K562 (cell line): ENCODE results near the gene AICDA. TPM values are rescaled to one million over a fixed set of nuclear protein-coding genes. Genes with fewer than 3 reads are reported as not detected.

ENCODE experiments used
- ATAC-seq: fragments of 200-7000 bp; cut with Tn5 transposase; 3 replicates; pipeline ENCODE4 v1.9.1; 2020; ENCODE audit warnings: moderate library complexity
- BruUV-seq: library from RNA; stranded (reverse); fragments of 400-500 nt; replicated peaks from 2 replicates; lab custom pipeline; 2021; lab: Mats Ljungman, UMichigan
- CTCF ChIA-PET: fragments of 300-600 bp; formaldehyde crosslinking; extraction: SDS; loops from one replicate; lab custom pipeline; 2021; ENCODE audit warnings: low intra/inter-chr PET ratio; lab: Yijun Ruan, JAX
- POLR2A ChIA-PET: fragments of 300-600, 350-650 bp; sonication (Branson Sonifier 250); formaldehyde crosslinking; extraction: SDS; loops from one replicate; lab custom pipeline; 2021; ENCODE audit warnings: antibody characterized with exemption, inconsistent platforms; lab: Yijun Ruan, JAX
- DNase-seq, 4 experiments: peaks; one replicate each; pipeline versions ENCODE4 v3.0.0 to v3.0.0-alpha.2; 2011 to 2018; ENCODE audit warnings: low spot score in 3 of 4, mixed read lengths in 3 of 4; ENCODE audit errors: extremely low read depth in 1 of 4
- FAIRE-seq: peaks from 2 replicates; lab custom pipeline; 2011; peaks lifted over from hg19 to GRCh38; lab: Jason Lieb, UNC
- H2AFZ ChIP-seq: 2 replicates; pipeline ENCODE4 v1.6.0; 2011; ENCODE audit warnings: low read depth, low read length, control low read depth, inconsistent platforms
- H3K27ac ChIP-seq: fragments of 200-600 bp; 3 replicates; pipeline ENCODE4 v1.8.0; 2011; ENCODE audit warnings: low read depth, mild to moderate bottlenecking, control low read depth, inconsistent platforms, low read length, moderate library complexity, mixed read lengths; ENCODE audit errors: extremely low read depth
- H3K27me3 ChIP-seq, 2 experiments: fragments of 300-600 bp in 1 of 2; 2 replicates in 1 of 2; 3 replicates in 1 of 2; pipeline versions ENCODE4 v1.6.0 to v1.8.0; 2011; ENCODE audit warnings: inconsistent platforms in 2 of 2, low read length in 2 of 2, mild to moderate bottlenecking in 1 of 2, mixed read lengths in 1 of 2, moderate library complexity in 1 of 2; ENCODE audit not compliant: control insufficient read depth in 2 of 2, insufficient read depth in 2 of 2
- H3K36me3 ChIP-seq: fragments of 300-600 bp; 3 replicates; pipeline ENCODE4 v1.8.0; 2011; ENCODE audit warnings: mild to moderate bottlenecking, low read length, inconsistent platforms; ENCODE audit not compliant: control insufficient read depth, insufficient read depth
- H3K4me1 ChIP-seq, 2 experiments: fragments of 200-600 bp in 1 of 2; replicated peaks in 1 of 2; 2 replicates in 1 of 2; 3 replicates in 1 of 2; pipeline versions ENCODE4 v1.5.1 to v1.8.0; 2011; ENCODE audit warnings: inconsistent platforms in 2 of 2, low read length in 2 of 2, mild to moderate bottlenecking in 1 of 2, mixed read lengths in 1 of 2, moderate library complexity in 1 of 2; ENCODE audit not compliant: control insufficient read depth in 2 of 2, insufficient read depth in 2 of 2
- H3K4me2 ChIP-seq: 2 replicates; pipeline ENCODE4 v1.6.1; 2011; ENCODE audit warnings: low read length, control low read depth, inconsistent platforms, mixed read lengths; ENCODE audit not compliant: insufficient read depth
- H3K4me3 ChIP-seq: fragments of 200-600 bp; sonication (generic), shearing (Covaris generic); 2 replicates; pipeline ENCODE4 v1.5.1; 2016; ENCODE audit warnings: control low read depth, inconsistent platforms
- H3K79me2 ChIP-seq: fragments of 200-600 bp; 3 replicates; pipeline ENCODE4 v1.8.0; 2011; ENCODE audit warnings: low read length, inconsistent platforms; ENCODE audit not compliant: control insufficient read depth, insufficient read depth
- H3K9ac ChIP-seq, 2 experiments: 2 replicates each; pipeline versions ENCODE4 v1.6.0 to v1.6.1; 2011; ENCODE audit warnings: low read depth in 2 of 2, low read length in 2 of 2, control low read depth in 1 of 2, inconsistent platforms in 1 of 2, mild to moderate bottlenecking in 1 of 2, mixed read lengths in 1 of 2; ENCODE audit not compliant: insufficient read depth in 1 of 2
- H3K9me1 ChIP-seq: one replicate; pipeline ENCODE4 v1.6.0; 2011; ENCODE audit warnings: inconsistent platforms, mild to moderate bottlenecking, low read length, moderate library complexity; ENCODE audit not compliant: control insufficient read depth, insufficient read depth
- H3K9me3 ChIP-seq: replicated peaks from 2 replicates; pipeline ENCODE4 v1.5.1; 2011; ENCODE audit warnings: low read depth, low read length, inconsistent platforms; ENCODE audit not compliant: control insufficient read depth, insufficient read depth
- H4K20me1 ChIP-seq: replicated peaks from 2 replicates; pipeline ENCODE4 v1.6.1; 2011; ENCODE audit warnings: low read length, inconsistent platforms, mixed read lengths; ENCODE audit not compliant: control insufficient read depth, insufficient read depth
- DDX20 ChIP-seq: fragments of 450-650 bp; IDR thresholded peaks from 2 replicates; pipeline ENCODE4 v1.6.1; 2016; ENCODE audit warnings: missing genetic modification characterization, low read depth, mild to moderate bottlenecking, missing compliant biosample characterization, moderate library complexity
- HEY1 ChIP-seq: fragments of 250-450 bp; sonication (Bioruptor Pico); IDR thresholded peaks from 2 replicates; pipeline ENCODE4 v1.5.0; 2020; ENCODE audit warnings: mild to moderate bottlenecking, moderate library complexity, borderline replicate concordance
- ILK ChIP-seq: fragments of 450-650 bp; IDR thresholded peaks from 2 replicates; pipeline ENCODE4 v1.6.1; 2016; ENCODE audit warnings: missing genetic modification characterization, low read depth, mild to moderate bottlenecking, missing compliant biosample characterization, moderate library complexity, borderline replicate concordance
- KAT7 ChIP-seq: sonication (generic); formaldehyde crosslinking; IDR thresholded peaks from 2 replicates; pipeline ENCODE4 v1.8.0; 2022; ENCODE audit warnings: missing genetic modification reagents, mild to moderate bottlenecking, borderline replicate concordance
- NCOR1 ChIP-seq: fragments of 450-650 bp; IDR thresholded peaks from 2 replicates; pipeline ENCODE4 v1.6.1; 2016; ENCODE audit warnings: mild to moderate bottlenecking, moderate library complexity
- STAT5A ChIP-seq: IDR thresholded peaks from 2 replicates; pipeline ENCODE4 v1.6.1; 2012; ENCODE audit warnings: low read length, inconsistent platforms, borderline replicate concordance
- TEAD1 ChIP-seq, 2 experiments: fragments of 450-650 bp in 1 of 2; sonication (generic) in 1 of 2; formaldehyde crosslinking; IDR thresholded peaks; 2 replicates each; pipeline versions ENCODE4 v1.4.0 to v1.8.0; 2020 to 2022; ENCODE audit warnings: mild to moderate bottlenecking in 2 of 2, missing genetic modification reagents in 1 of 2
- ZNF584 ChIP-seq: fragments of 200-800 bp; sonication (Bioruptor generic); IDR thresholded peaks from 2 replicates; pipeline ENCODE4 v1.6.1; 2016; ENCODE audit warnings: low read depth, mild to moderate bottlenecking, missing genetic modification characterization, missing compliant biosample characterization
- ZNF778 ChIP-seq: fragments of 450-650 bp; formaldehyde crosslinking; IDR thresholded peaks from 2 replicates; pipeline ENCODE4 v1.4.0; 2020; ENCODE audit warnings: mild to moderate bottlenecking, moderate library complexity
- WGBS: fragments of 100-300 bp; shearing (Covaris generic); methylation state at CpG from one replicate; pipeline ENCODE4 v1.1.6; 2016; ENCODE audit warnings: low coverage, mixed read lengths; ENCODE audit not compliant: insufficient coverage; ENCODE audit errors: missing lambda C conversion rate; 5-methylcytosine and 5-hydroxymethylcytosine counted together
- in situ Hi-C: fragments of 300-500 bp; cut with MboI; formaldehyde crosslinking; loops from 4 replicates; pipeline ENCODE4 v1.15.0; 2018; ENCODE audit warnings: inconsistent platforms, mixed read lengths
- intact Hi-C: fragments of 100-400 bp; cut with micrococcal nuclease; formaldehyde crosslinking; loops from 2 replicates; pipeline ENCODE4 v1.14.2; 2022
- polyA plus RNA-seq, 8 experiments: library from polyadenylated mRNA; depleted of rRNA in 4 of 8; stranded (reverse) in 5 of 8; unstranded in 3 of 8; fragments of >200 nt; fragmentation: Nextera tagmentation in 2 of 8; fragmentation: Illumina TruSeq in 1 of 8; extraction: Ambion mirVana in 2 of 8; extraction: Trizol in 1 of 8; gene quantifications; 2 replicates each; pipeline versions ENCODE4 v1.2.1 to v1.2.3, GENCODE V29; 2011 to 2014; ENCODE audit warnings: inconsistent platforms in 1 of 8, missing spikeins in 1 of 8
- total RNA-seq, 7 experiments: library from RNA; depleted of rRNA in 6 of 7; stranded (reverse); fragments of >200 nt in 6 of 7; fragmentation: Illumina TruSeq in 2 of 7; extraction: Trizol in 2 of 7; gene quantifications; 2 replicates each; pipeline versions ENCODE4 v1.2.1 to v1.2.3, GENCODE V29; 2011 to 2021; ENCODE audit warnings: low replicate concordance in 1 of 7
- TF ChIP-seq, protein P1 (sequence below): fragments of 250-450 bp; sonication (Bioruptor Pico); IDR thresholded peaks from 2 replicates; pipeline ENCODE4 v1.5.0; 2021; ENCODE audit warnings: mild to moderate bottlenecking, borderline replicate concordance
- TF ChIP-seq, protein P2 (sequence below): fragments of 250-450 bp; sonication (Bioruptor Pico); IDR thresholded peaks from 2 replicates; pipeline ENCODE4 v1.4.0; 2020
- TF ChIP-seq, protein P3 (sequence below): IDR thresholded peaks from 3 replicates; pipeline ENCODE4 v1.6.1; 2011; ENCODE audit warnings: borderline replicate concordance, mild to moderate bottlenecking, moderate library complexity; ENCODE audit not compliant: insufficient read length; ENCODE audit errors: extremely low read depth

The AICDA gene
- total and polyA plus RNA-seq, 9 of the 15 experiments (the other 6 are each of a cell fraction or from before 2014, with no cell fraction given): not detected

DNA sequence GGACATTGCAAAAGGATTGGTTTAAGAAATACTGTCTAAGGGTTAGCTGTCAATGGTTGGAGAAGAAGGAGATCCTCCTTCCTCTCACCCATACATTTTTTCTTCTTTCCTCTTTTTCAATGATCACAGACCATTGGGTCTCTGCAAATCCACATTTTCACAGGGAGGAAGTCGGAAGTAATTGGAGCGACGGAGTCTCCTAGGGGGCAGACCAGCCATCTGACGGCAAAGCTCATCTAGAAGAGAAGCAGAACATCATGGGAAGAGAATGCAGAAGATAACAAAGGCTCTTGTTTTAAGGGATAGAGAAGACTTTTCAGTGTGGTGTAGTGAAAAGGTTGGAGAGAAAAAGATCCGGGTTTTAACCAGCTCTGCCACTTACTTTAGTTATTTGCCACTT lies 35.3 kb upstream of the AICDA start:
- TF ChIP-seq, protein P1, sequence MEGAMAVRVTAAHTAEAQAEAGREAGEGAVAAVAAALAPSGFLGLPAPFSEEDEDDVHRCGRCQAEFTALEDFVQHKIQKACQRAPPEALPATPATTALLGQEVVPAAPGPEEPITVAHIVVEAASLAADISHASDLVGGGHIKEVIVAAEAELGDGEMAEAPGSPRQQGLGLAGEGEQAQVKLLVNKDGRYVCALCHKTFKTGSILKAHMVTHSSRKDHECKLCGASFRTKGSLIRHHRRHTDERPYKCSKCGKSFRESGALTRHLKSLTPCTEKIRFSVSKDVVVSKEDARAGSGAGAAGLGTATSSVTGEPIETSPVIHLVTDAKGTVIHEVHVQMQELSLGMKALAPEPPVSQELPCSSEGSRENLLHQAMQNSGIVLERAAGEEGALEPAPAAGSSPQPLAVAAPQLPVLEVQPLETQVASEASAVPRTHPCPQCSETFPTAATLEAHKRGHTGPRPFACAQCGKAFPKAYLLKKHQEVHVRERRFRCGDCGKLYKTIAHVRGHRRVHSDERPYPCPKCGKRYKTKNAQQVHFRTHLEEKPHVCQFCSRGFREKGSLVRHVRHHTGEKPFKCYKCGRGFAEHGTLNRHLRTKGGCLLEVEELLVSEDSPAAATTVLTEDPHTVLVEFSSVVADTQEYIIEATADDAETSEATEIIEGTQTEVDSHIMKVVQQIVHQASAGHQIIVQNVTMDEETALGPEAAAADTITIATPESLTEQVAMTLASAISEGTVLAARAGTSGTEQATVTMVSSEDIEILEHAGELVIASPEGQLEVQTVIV: no peak
- TF ChIP-seq NCOR1 (no peak), KAT7 (CRISPR knock-in tag) (no peak), ILK (tag) (no peak), DDX20 (tag) (no peak), STAT5A (no peak), ZNF778 (CRISPR knock-in tag) (no peak), TEAD1 (CRISPR knock-in tag; IDR thresholded peaks at IDR 0.05) (no peak), HEY1 (no peak), ZNF584 (CRISPR knock-in tag) (no peak)
- TF ChIP-seq, protein P2, sequence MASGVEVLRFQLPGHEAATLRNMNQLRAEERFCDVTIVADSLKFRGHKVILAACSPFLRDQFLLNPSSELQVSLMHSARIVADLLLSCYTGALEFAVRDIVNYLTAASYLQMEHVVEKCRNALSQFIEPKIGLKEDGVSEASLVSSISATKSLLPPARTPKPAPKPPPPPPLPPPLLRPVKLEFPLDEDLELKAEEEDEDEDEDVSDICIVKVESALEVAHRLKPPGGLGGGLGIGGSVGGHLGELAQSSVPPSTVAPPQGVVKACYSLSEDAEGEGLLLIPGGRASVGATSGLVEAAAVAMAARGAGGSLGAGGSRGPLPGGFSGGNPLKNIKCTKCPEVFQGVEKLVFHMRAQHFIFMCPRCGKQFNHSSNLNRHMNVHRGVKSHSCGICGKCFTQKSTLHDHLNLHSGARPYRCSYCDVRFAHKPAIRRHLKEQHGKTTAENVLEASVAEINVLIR: no peak
- TF ChIP-seq, protein P3, sequence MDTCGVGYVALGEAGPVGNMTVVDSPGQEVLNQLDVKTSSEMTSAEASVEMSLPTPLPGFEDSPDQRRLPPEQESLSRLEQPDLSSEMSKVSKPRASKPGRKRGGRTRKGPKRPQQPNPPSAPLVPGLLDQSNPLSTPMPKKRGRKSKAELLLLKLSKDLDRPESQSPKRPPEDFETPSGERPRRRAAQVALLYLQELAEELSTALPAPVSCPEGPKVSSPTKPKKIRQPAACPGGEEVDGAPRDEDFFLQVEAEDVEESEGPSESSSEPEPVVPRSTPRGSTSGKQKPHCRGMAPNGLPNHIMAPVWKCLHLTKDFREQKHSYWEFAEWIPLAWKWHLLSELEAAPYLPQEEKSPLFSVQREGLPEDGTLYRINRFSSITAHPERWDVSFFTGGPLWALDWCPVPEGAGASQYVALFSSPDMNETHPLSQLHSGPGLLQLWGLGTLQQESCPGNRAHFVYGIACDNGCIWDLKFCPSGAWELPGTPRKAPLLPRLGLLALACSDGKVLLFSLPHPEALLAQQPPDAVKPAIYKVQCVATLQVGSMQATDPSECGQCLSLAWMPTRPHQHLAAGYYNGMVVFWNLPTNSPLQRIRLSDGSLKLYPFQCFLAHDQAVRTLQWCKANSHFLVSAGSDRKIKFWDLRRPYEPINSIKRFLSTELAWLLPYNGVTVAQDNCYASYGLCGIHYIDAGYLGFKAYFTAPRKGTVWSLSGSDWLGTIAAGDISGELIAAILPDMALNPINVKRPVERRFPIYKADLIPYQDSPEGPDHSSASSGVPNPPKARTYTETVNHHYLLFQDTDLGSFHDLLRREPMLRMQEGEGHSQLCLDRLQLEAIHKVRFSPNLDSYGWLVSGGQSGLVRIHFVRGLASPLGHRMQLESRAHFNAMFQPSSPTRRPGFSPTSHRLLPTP: no peak
- TF ChIP-seq, all 486 proteins: peak for 0
- DNase-seq (no peak), ATAC-seq (no peak), FAIRE-seq (no peak)
- intact Hi-C loops: no loop called here
- WGBS: 2% methylated on average over 5 of the region's 5 CpGs
- peaks cover 0 to 2% of the 10 kb centered on the region in 2 experiments; a peak in 3 of 5 replicates for H3K27me3 ChIP-seq
- H3K4me2 ChIP-seq: no peak overlapping the region
- no peaks in the 10 kb centered on the region for H4K20me1 ChIP-seq
- ChIA-PET CTCF (no interaction called here), POLR2A (interaction anchor here (0.6 kb wide), 1 partner anchor 13 kb away, joined by 4 read pairs; no protein-coding TSS in a partner anchor)
- no peak overlapping the region for H3K4me3 ChIP-seq
- H3K9me3 ChIP-seq: no peaks in the 10 kb centered on the region
- no peaks in the 10 kb centered on the region for H3K79me2 ChIP-seq
- no peaks in the 10 kb centered on the region for H3K9me1 ChIP-seq
- H3K36me3 ChIP-seq: no peaks in the 10 kb centered on the region
- no peak overlapping the region for H2AFZ ChIP-seq
- H3K9ac ChIP-seq: no peak overlapping the region
- in situ Hi-C loops: no loop called here
- no TSS peak for BruUV-seq
- H3K27ac ChIP-seq: no peak overlapping the region
- H3K4me1 ChIP-seq: no peaks in the 10 kb centered on the region
